Measurements from ENCODE around the gene MGRN1.

MGRN1 gene

GRCh38 chr16:4700997-4701743 is 76.5 kb downstream of the MGRN1 start:
- no peak for DNase-seq (ENCODE audit: low read depth in 1 of 2, low spot score in 1 of 2)
- no peak for TF ChIP-seq JUND (IDR thresholded peaks at IDR 0.05; ENCODE audit: low read depth)
- in situ Hi-C loops (cut with HindIII; ENCODE audit: low pct_unique_long_range_greater_than_20kb, low sequenced_read_pairs): no loop called here

DNA sequence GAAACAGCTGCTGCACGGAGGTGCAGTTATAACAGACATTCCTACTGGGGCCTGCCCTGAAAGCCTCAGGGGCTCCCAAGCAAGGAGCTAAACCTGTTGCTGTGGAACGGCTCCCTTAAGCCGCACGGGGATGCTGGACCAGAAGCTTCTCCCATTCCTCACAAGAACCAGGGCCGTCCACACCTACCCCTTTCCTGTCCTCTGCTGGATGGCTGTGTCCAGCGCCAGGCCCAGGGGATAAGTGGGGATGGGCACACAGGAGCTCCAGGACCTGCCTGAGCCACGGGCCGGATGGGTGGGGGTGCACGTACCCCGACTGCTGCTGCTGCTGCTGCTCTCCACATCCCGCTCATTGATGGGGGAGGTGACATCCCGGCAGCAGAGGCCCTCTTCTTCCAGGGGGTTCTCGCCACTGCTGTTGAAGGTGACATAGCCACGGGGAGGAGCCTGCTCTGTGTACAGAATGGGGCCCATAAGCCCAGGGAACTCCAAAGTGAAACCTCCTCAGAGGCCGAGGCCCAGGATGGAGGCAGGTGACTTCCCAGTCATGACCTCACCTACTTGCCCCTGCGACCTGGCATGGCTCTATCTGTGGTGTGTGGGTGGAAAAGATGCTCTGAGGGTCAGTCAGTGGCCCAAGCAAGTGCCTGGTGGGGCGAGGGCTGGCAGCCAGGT is 77.3 kb downstream of the MGRN1 start:
- DNase-seq (ENCODE audit: low read depth in 1 of 2, low spot score in 1 of 2): no peak
- TF ChIP-seq JUND (IDR thresholded peaks at IDR 0.05; ENCODE audit: low read depth): no peak
- in situ Hi-C loops (cut with HindIII; ENCODE audit: low pct_unique_long_range_greater_than_20kb, low sequenced_read_pairs): no loop called here

GRCh38 chr16:4702466-4702808 is 77.8 kb downstream of the MGRN1 start:
- no peak for TF ChIP-seq JUND (IDR thresholded peaks at IDR 0.05; ENCODE audit: low read depth)
- in situ Hi-C loops (cut with HindIII; ENCODE audit: low pct_unique_long_range_greater_than_20kb, low sequenced_read_pairs): no loop called here
- no peak for DNase-seq (ENCODE audit: low read depth in 1 of 2, low spot score in 1 of 2)

DNA sequence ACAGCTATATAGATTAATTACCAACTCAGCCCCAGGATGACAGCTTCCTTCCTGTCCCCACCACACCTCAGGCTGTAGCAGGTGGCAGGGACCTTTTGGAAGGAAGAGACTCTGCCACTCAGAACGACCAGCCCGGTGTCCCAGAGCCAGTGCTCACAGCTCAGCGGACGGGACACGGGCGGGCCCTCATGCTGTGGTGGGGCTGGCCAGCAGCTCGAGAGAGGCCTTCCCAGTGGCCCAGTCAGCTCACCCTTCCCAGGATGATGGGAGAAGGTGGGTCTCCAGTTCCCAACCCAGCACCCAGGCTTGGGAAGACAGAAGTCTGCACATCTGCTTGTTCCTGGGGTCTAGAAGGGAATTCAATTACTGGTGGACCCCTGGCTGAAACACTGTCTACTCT is 79.3 kb downstream of the MGRN1 start:
- no peak for DNase-seq (ENCODE audit: low read depth in 1 of 2, low spot score in 1 of 2)
- TF ChIP-seq JUND (IDR thresholded peaks at IDR 0.05; ENCODE audit: low read depth): no peak
- in situ Hi-C loops (cut with HindIII; ENCODE audit: low pct_unique_long_range_greater_than_20kb, low sequenced_read_pairs): no loop called here

DNA sequence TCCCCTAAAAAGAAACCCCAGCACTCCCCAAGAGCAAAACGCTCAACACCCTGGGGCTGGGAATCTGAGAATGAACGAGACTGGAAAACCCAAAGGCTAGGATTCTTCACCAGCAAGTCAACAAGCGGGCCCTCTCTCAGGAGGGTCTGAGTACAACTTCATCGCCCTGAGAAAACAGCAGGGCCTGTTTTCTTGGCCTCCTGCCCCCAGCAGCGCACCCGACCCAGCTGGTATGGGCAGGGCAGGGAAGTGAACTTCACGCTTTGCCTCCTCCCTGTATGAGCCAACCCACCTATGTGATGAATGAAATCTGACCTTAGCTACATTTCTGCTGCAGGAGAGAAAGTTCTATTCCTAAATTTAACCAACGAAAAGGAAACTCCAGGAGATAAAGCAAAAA is 79.9 kb downstream of the MGRN1 start:
- in situ Hi-C loops (cut with HindIII; ENCODE audit: low pct_unique_long_range_greater_than_20kb, low sequenced_read_pairs): no loop called here
- no peak for DNase-seq (ENCODE audit: low read depth in 1 of 2, low spot score in 1 of 2)
- TF ChIP-seq JUND (IDR thresholded peaks at IDR 0.05; ENCODE audit: low read depth): no peak

- no peak for DNase-seq (ENCODE audit: low read depth in 1 of 2, low spot score in 1 of 2)
- no peak for TF ChIP-seq JUND (IDR thresholded peaks at IDR 0.05; ENCODE audit: low read depth)
- in situ Hi-C loops (cut with HindIII; ENCODE audit: low pct_unique_long_range_greater_than_20kb, low sequenced_read_pairs): no loop called here
Observed at GRCh38 chr16:4704913-4705312, 80.3 kb downstream of the MGRN1 start.

DNA sequence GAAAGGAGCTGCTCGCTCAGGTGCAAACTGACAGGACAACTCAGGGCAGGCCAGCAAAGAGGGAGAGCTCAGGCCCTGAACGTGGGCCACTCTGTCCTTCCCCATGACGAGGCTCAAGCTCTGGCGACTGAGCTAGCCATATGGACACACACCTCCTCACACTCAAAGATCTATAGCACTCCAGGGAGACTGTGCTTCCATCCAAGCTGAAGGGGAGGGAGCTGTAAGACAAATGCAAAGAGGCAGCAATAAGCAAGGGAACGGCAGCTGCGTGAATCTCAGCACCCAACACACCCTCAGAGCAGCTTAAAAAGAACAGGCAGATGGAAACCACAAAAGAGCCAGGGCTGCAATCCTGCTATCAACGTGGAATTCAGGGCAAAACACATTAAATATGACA is 82.2 kb downstream of the MGRN1 start:
- no peak for DNase-seq (ENCODE audit: low read depth in 1 of 2, low spot score in 1 of 2)
- in situ Hi-C loops (cut with HindIII; ENCODE audit: low pct_unique_long_range_greater_than_20kb, low sequenced_read_pairs): no loop called here
- no peak for TF ChIP-seq JUND (IDR thresholded peaks at IDR 0.05; ENCODE audit: low read depth)

GRCh38 chr16:4709481-4709880 is 84.9 kb downstream of the MGRN1 start:
- no peak for DNase-seq (ENCODE audit: low read depth in 1 of 2, low spot score in 1 of 2)
- no peak for TF ChIP-seq JUND (IDR thresholded peaks at IDR 0.05; ENCODE audit: low read depth)
- in situ Hi-C loops (cut with HindIII; ENCODE audit: low pct_unique_long_range_greater_than_20kb, low sequenced_read_pairs): no loop called here

DNA sequence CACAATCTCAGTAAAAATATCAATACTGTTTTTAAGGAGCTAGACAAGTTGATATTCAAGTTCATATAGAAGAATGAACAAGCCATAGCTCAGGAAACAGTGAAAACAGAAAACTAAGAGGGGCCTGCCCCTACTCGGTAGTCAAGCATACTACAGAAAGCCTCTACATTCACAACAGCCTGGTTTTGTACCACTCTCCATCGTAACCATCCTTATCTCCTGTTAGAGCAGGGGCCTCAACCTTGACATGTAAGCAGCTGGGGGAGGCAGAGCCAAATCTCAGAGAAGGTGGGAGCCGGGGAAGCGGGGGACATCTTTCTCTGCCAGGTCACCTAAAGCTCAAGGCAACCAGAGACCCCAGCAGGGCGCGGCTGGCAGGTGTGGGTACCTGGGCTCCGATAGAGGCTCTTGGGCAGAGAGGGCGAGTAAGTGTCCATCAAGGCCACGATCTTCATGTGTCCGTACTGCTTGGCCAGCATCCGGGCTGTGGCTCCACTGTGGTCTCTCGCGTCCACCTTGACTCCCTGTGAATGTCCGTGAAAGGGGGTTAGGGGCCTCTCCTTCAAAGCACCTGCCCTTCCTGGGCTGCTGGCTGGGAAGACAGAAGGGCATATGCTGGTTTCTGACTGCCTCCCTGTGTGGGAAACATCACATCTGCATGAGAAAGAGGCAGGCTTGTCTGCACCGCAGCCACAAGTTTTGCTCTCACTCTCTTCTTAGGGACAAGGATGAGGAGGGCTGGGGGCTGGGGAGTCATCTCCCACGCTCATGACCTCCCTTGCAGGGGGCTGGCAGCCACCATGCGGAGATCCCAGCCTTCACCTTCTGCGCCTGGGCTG is 89.3 kb downstream of the MGRN1 start:
- DNase-seq (ENCODE audit: low read depth in 1 of 2, low spot score in 1 of 2): no peak
- in situ Hi-C loops (cut with HindIII; ENCODE audit: low pct_unique_long_range_greater_than_20kb, low sequenced_read_pairs): no loop called here
- no peak for TF ChIP-seq JUND (IDR thresholded peaks at IDR 0.05; ENCODE audit: low read depth)

GRCh38 chr16:4714996-4715395 is 90.4 kb downstream of the MGRN1 start:
- no peak for TF ChIP-seq JUND (IDR thresholded peaks at IDR 0.05; ENCODE audit: low read depth)
- in situ Hi-C loops (cut with HindIII; ENCODE audit: low pct_unique_long_range_greater_than_20kb, low sequenced_read_pairs): no loop called here
- DNase-seq (ENCODE audit: low read depth in 1 of 2, low spot score in 1 of 2): no peak

- no peak for DNase-seq (ENCODE audit: low read depth in 1 of 2, low spot score in 1 of 2)
- in situ Hi-C loops (cut with HindIII; ENCODE audit: low pct_unique_long_range_greater_than_20kb, low sequenced_read_pairs): no loop called here
- TF ChIP-seq JUND (IDR thresholded peaks at IDR 0.05; ENCODE audit: low read depth): no peak
Observed at GRCh38 chr16:4718466-4718865, 93.8 kb downstream of the MGRN1 start.

DNA sequence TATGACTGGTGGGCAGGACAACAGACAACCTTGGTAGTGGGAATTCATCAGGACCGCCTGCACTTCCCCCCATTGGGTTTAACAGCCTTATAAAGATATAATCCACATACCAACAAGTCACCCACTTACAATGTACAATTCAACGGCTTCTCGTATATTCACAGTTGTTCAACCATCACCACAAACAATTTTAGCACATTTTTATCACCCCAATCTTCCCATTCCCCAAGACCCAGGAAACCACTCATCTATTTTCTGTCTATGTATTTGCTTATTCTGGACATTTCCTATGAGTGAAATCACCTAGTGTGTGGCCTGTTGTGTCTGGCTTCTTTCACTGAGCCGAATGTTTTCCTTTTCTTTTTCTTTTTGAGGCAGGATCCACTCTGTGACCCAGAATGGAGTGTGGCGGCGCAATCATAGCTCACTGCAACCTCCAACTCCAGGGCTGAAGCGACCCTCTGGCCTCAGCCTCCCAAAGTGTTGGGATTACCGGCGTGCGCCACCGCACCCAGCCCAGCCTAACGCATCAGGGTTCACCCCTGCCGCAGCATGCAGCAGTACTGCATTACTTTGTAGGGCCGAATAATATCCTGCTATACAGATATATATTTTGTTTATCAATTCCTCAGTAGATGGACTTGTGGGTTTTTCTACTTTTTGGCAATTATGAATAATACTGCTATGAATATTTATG is 98.6 kb downstream of the MGRN1 start:
- no peak for DNase-seq (ENCODE audit: low read depth in 1 of 2, low spot score in 1 of 2)
- in situ Hi-C loops (cut with HindIII; ENCODE audit: low pct_unique_long_range_greater_than_20kb, low sequenced_read_pairs): no loop called here
- no peak for TF ChIP-seq JUND (IDR thresholded peaks at IDR 0.05; ENCODE audit: low read depth)

All from T47D (cell line).